ENCODE data around the gene DNAJC25.

DNA sequence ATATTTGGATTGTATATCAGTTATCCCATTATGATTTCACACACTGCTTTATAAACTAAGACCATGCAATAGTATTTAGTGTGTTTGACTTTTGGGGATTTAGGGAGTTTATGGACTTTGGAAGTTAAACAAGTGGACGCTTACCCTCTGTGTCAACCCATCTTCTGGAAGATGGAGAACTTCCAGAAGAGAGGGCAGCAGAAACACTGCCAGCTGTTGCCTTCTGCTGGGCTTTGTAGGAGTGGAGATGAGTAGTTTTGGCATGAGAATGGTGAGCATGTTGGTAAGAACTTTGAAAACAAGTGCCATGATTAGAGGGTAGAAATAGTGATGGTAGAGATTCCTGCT lies 2.2 kb downstream of the DNAJC25 start:
- TF ChIP-seq, protein P1, sequence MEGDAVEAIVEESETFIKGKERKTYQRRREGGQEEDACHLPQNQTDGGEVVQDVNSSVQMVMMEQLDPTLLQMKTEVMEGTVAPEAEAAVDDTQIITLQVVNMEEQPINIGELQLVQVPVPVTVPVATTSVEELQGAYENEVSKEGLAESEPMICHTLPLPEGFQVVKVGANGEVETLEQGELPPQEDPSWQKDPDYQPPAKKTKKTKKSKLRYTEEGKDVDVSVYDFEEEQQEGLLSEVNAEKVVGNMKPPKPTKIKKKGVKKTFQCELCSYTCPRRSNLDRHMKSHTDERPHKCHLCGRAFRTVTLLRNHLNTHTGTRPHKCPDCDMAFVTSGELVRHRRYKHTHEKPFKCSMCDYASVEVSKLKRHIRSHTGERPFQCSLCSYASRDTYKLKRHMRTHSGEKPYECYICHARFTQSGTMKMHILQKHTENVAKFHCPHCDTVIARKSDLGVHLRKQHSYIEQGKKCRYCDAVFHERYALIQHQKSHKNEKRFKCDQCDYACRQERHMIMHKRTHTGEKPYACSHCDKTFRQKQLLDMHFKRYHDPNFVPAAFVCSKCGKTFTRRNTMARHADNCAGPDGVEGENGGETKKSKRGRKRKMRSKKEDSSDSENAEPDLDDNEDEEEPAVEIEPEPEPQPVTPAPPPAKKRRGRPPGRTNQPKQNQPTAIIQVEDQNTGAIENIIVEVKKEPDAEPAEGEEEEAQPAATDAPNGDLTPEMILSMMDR (IDR thresholded peaks at IDR 0.05), result no peak
- TF ChIP-seq POLR2A (IDR thresholded peaks at IDR 0.05) (no peak), POLR2AphosphoS5 (IDR thresholded peaks at IDR 0.05) (no peak)

Measured in prostate gland (tissue), 2 donors.